BLaER1 (cell line): ENCODE data around the gene SGK1.

Source experiments
- H3K27ac ChIP-seq: shearing (Covaris generic); formaldehyde crosslinking; 2 replicates; pipeline ENCODE4 v1.8.1; 2022
- H3K27me3 ChIP-seq: shearing (Covaris generic); formaldehyde crosslinking; 2 replicates; pipeline ENCODE4 v1.8.1; 2022
- H3K36me3 ChIP-seq: shearing (Covaris generic); formaldehyde crosslinking; 2 replicates; pipeline ENCODE4 v1.8.1; 2022
- H3K4me1 ChIP-seq: shearing (Covaris generic); formaldehyde crosslinking; 2 replicates; pipeline ENCODE4 v1.8.1; 2022
- H3K4me2 ChIP-seq: shearing (Covaris generic); formaldehyde crosslinking; 2 replicates; pipeline ENCODE4 v1.8.1; 2022
- H3K4me3 ChIP-seq: shearing (Covaris generic); formaldehyde crosslinking; 2 replicates; pipeline ENCODE4 v1.8.1; 2022
- H3K9ac ChIP-seq: shearing (Covaris generic); formaldehyde crosslinking; 2 replicates; pipeline ENCODE4 v1.8.1; 2022
- H3K9me3 ChIP-seq: shearing (Covaris generic); formaldehyde crosslinking; 2 replicates; pipeline ENCODE4 v1.8.1; 2022
- H4K20me1 ChIP-seq: shearing (Covaris generic); formaldehyde crosslinking; 2 replicates; pipeline ENCODE4 v1.8.1; 2022
- Cebpa-rat ChIP-seq: shearing (Covaris generic); IDR thresholded peaks from 2 replicates; pipeline ENCODE4 v1.8.1; 2022

SGK1 gene

DNA sequence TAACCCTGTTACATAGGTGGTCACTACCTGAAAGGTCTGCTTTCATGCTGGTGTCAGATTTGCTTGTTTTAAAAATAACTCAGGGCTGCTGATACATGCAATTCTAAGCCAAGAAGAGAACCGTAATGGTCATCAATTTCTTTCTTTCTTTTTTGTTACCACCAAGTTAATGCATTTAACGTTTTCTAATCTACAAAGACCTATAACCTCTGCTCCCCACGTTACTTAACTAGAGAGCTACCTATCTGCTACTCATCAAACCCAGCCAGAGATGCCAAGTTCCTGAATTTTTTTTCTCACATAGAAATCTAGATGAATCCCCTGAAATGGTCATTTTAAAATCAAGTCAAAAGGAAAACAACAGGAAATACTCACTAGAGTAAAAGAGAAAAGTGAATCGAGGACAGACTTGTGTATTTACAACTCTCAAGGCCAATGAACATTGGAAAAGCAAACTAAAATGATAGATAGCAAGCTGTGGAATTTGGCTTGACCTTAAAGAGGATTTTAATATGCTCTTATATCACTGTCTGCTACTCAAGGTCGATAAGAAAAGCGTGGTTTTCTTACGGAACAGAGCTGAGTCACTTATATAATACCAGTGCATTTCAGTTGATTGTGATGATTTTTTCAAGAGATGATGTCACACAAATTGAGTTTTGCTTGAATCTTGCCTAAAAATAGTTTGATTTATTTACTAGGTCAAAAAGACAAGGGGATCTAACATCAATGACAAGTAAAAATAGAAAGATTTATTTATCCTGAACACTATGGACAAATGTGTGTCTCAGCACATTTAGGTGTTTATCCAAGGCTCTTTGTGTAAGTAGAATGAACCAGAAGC, 67.9 kb downstream of the SGK1 start:
- H3K9ac ChIP-seq, result no peak overlapping the region
- TF ChIP-seq Cebpa-rat, result no peak
- H3K27ac ChIP-seq, result no peak overlapping the region
- no peaks in the 10 kb centered on the region for H3K27me3 ChIP-seq
- H3K4me3 ChIP-seq, result no peak overlapping the region
- H3K4me1 ChIP-seq, result peaks cover 38% of the 10 kb centered on the region
- no peaks in the 10 kb centered on the region for H3K9me3 ChIP-seq
- H3K4me2 ChIP-seq, result no peak overlapping the region
- H3K36me3 ChIP-seq, result peaks cover 19% of the 10 kb centered on the region; the same call in 1 of the 2 replicates
- no peaks in the 10 kb centered on the region for H4K20me1 ChIP-seq

DNA sequence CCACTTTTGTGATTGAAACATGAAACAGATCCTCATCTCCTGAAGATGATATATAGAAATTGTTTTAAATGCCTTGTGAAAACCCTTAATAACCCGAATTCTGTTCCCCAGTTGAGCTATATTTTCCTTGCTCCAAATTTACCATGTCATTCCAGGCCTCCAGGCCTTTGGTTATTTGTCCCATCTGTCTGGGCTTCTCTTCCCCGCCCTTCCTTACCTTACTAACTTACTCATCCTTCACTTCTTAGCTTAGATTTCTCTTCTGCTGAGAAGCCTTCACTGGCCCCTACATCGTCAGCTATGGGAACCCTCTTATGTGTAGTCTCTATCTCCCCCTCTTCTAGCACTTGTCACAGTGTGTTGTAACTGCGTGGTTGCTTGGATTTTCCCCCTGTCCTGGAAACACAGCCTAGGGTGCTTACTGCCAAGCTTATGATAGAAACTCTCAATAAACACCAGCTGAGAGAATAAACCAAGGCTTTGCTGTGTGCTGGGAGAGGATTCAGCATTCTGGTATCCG, 68.6 kb downstream of the SGK1 start:
- H3K27me3 ChIP-seq, result no peaks in the 10 kb centered on the region
- no peak overlapping the region for H3K4me2 ChIP-seq
- peaks cover 20% of the 10 kb centered on the region; the same call in 1 of the 2 replicates for H3K36me3 ChIP-seq
- no peak overlapping the region for H3K9ac ChIP-seq
- H3K9me3 ChIP-seq, result no peaks in the 10 kb centered on the region
- no peak overlapping the region for H3K4me3 ChIP-seq
- H4K20me1 ChIP-seq, result no peaks in the 10 kb centered on the region
- H3K4me1 ChIP-seq, result peaks cover 38% of the 10 kb centered on the region
- TF ChIP-seq Cebpa-rat, result no peak
- no peak overlapping the region for H3K27ac ChIP-seq

DNA sequence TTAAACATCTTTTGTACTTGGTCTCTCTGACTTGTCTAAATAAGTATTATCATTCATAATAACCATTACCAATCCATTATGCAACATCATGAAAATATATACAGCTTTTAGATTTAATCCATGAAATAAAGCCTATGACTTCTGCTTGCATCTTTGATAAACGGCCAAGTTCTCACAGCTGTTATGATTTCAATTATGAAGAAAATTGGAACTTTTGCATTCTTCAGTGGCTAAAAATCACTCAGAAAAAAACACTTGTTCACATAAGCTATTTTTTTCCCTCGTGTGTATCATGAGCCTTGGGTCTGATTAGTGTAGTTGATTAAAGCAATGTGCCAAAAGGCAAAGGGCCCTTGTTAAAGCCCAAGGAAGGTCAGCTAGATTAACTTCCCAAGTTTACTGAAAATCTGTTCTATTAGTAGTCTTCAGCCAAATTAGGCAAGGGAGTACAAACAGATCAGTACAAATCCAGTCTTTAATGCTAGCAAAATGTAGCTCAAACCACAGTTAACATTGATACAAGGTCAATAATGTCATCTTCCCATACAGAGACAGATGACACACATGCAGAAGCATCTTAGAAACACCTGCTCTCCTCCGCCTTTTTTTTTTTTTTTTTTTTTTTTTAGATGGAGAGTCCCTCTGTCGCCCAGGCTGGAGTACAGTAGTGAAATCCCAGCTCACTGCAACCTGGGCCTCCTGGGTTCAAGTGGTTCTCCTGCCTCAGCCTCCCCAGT, 69.9 kb downstream of the SGK1 start:
- no peak overlapping the region for H3K9ac ChIP-seq
- peaks cover 38% of the 10 kb centered on the region for H3K4me1 ChIP-seq
- H3K27me3 ChIP-seq, result no peaks in the 10 kb centered on the region
- no peaks in the 10 kb centered on the region for H4K20me1 ChIP-seq
- peak overlapping the region; percentile 67 for H3K4me2 ChIP-seq
- H3K27ac ChIP-seq, result no peak overlapping the region
- no peak overlapping the region for H3K4me3 ChIP-seq
- peaks cover 13% of the 10 kb centered on the region; the same call in 1 of the 2 replicates for H3K36me3 ChIP-seq
- TF ChIP-seq Cebpa-rat, result no peak
- H3K9me3 ChIP-seq, result no peaks in the 10 kb centered on the region

DNA sequence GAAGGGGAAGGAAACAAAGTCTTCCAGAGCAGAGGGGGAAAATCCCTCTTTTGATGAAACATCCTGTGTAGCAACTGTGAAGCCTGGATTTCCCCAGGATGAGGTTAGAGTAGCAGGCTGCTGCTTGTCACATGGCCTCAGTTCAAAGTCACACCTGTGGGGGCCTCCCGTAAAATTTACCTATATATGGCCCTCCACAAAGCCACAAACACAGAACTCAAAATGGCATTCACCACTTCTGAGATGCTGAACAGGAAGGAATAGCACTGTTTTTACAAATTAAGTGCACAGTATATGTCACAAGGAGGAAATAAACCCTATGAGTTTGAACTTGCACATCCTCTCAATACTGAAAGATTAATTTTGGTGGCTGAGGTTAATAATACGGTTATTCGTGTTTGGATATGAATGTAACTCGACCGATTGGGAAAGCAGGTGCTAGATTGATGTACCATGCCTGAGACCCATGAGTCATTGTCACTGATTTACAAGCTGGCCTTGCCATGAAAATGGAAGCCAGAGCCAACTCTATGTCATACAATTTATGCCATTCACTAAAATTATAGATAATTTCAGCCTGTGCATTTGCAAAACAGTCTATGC, 70.6 kb downstream of the SGK1 start:
- Histone ChIP-seq H3K4me1 (peaks cover 38% of the 10 kb centered on the region), H3K4me2 (peak overlapping the region; percentile 67)

DNA sequence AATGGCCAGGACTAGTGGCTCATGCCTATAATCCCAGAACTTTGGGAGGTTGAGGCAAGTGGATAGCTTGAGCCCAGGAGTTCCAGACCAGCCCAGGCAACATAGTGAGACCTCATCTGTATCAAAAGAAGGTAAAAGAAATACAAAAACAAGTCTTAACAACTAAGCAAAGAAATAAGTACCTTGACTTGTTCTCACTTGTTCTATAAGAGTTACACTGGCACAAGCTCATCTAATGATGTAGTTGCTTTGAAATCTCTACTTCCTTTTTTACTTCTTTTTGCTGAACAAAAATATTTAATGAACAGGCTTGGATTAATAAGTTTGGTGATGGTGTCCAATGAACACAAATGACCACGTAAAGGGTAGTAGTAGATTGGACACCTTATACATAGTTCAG, 72.2 kb downstream of the SGK1 start:
- Histone ChIP-seq H3K27ac (no peak overlapping the region), H3K4me1 (peaks cover 36% of the 10 kb centered on the region), H3K9me3 (no peaks in the 10 kb centered on the region), H4K20me1 (no peaks in the 10 kb centered on the region), H3K9ac (no peak overlapping the region), H3K4me2 (no peak overlapping the region), H3K27me3 (no peaks in the 10 kb centered on the region), H3K4me3 (no peak overlapping the region), H3K36me3 (peaks cover 3% of the 10 kb centered on the region; the same call in 1 of the 2 replicates)
- TF ChIP-seq Cebpa-rat, result no peak

More for the DNA sequence above, 70.6 kb downstream of the SGK1 start:
- Histone ChIP-seq H3K27me3 (no peaks in the 10 kb centered on the region), H3K9ac (no peak overlapping the region), H3K9me3 (no peaks in the 10 kb centered on the region), H3K36me3 (peaks cover 13% of the 10 kb centered on the region; the same call in 1 of the 2 replicates), H4K20me1 (no peaks in the 10 kb centered on the region), H3K4me3 (no peak overlapping the region), H3K27ac (no peak overlapping the region)
- TF ChIP-seq Cebpa-rat, result no peak

DNA sequence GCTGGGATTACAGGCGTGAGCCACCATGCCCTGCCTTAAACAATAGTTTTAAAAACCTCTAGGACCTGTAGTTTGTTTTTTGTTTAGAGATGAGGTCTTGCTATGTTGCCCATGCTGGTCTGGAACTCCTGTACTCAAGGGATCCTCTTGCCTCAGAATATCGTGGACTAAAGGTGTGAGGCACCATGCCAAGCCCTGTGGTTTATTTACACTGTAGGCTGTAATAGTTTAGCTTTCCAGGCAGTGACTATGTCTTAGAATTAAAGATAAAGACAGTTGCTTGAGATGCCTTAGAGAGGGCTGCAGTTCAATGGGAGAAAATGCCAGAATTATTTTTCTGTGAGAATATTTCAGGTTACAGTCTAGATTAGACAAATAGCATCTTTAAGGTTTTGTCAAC, 72.9 kb downstream of the SGK1 start:
- Histone ChIP-seq H3K27me3 (no peaks in the 10 kb centered on the region), H3K4me1 (peaks cover 30% of the 10 kb centered on the region), H3K4me2 (no peak overlapping the region), H3K9me3 (no peaks in the 10 kb centered on the region), H3K36me3 (peaks cover 3% of the 10 kb centered on the region; the same call in 1 of the 2 replicates), H3K9ac (no peak overlapping the region), H3K27ac (no peak overlapping the region), H4K20me1 (no peaks in the 10 kb centered on the region), H3K4me3 (no peak overlapping the region)
- no peak for TF ChIP-seq Cebpa-rat

DNA sequence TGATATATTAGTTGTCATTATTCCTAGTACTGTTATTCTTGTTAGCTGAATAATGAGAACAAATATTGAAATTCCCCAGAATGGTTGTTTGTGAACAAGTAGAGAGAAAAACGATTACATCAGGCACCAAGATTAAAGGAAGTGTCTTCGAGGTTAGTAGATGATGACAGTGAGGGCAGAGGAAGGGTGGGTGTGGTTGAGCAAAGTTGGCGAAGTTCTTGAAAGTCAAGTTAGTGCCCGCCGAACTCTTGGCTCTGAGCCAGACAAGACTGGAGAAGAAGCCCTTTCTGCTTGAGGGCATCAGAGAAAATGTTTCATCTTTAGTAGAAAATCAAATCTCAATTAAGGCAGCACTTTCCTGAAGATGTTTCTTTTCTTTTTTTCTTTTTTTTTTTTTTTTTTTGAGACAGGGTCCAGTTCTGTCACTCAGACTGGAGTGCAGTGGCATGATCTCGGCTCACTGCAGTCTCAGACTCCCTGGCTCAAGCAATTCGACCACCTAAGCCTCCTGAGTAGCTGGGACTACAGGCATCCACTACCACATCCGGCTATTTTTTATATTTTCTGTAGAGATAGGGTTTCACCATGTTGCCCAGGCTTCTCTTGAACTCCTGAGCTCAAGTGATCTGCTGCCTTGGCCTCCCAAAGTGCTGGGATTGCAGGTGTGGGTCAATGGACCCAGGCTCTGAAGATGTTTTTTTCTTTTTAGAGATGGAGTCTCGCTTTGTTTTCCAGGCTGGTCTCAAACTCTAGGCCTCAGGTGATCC, 77.1 kb downstream of the SGK1 start:
- H3K4me2 ChIP-seq, result no peak overlapping the region
- H4K20me1 ChIP-seq, result no peaks in the 10 kb centered on the region
- H3K36me3 ChIP-seq, result peaks cover 13% of the 10 kb centered on the region; the same call in 1 of the 2 replicates
- no peak overlapping the region for H3K27ac ChIP-seq
- H3K4me1 ChIP-seq, result no peaks in the 10 kb centered on the region; the same call in 1 of the 2 replicates
- no peak overlapping the region for H3K9ac ChIP-seq
- H3K9me3 ChIP-seq, result no peaks in the 10 kb centered on the region
- no peak for TF ChIP-seq Cebpa-rat
- no peaks in the 10 kb centered on the region for H3K27me3 ChIP-seq
- no peak overlapping the region for H3K4me3 ChIP-seq

DNA sequence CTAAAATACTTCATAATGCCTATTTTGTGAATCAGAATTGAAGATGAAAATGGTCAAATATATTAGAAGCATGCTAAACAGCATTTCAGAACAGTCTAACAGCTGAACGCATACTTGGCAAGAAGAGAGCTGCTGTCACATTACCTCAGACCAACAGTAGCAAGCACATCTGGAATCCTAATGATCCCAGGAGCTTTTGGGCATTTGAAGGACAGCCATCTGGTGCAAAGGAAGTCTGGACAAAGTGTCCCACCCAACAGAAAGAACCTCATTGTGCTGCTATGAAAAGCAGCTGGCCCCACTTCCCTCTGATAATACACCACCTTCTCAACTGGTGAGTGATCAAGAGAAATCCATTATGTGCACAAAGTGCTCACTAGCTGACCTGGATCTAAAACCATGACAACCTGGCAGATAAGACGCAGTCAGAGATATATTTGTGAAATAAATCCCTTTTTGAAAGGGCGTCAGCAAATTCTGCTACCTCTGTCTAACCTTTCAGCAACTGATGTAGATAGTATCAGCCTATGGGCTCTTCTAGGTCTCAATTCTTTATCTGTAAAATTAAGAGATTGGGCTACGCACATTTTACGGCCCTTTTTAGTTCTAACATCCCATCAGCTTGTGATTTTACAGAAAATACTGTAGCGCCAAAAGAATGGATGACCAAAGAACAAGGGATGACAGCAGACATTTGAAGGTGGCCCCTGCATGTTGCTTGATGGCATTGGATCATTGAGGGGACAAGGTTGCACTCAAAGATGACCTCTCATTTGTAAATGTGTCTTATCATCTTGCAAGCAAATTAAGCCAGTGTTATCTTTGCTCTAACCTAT, 78.7 kb downstream of the SGK1 start:
- no peak for TF ChIP-seq Cebpa-rat
- H3K27me3 ChIP-seq, result no peaks in the 10 kb centered on the region
- no peak overlapping the region for H3K4me2 ChIP-seq
- no peak overlapping the region for H3K9ac ChIP-seq
- H3K4me1 ChIP-seq, result no peaks in the 10 kb centered on the region; the same call in 1 of the 2 replicates
- H3K9me3 ChIP-seq, result no peaks in the 10 kb centered on the region
- no peak overlapping the region for H3K4me3 ChIP-seq
- no peak overlapping the region for H3K27ac ChIP-seq
- H3K36me3 ChIP-seq, result peaks cover 9% of the 10 kb centered on the region; the same call in 1 of the 2 replicates
- no peaks in the 10 kb centered on the region for H4K20me1 ChIP-seq
